Endothelial cell (in vitro differentiated cells): ENCODE results near the gene EPB41L1. TPM values are rescaled to one million over a fixed set of nuclear protein-coding genes. Genes with fewer than 3 reads are reported as not detected.
"Not testable (repeated sequence)": the region's sequence is repeated elsewhere in the genome, so short reads cannot be mapped to it uniquely, and the experiment has no call there.

Experiments
- DNase-seq: peaks from one replicate; pipeline ENCODE4 v3.0.0; 2021; ENCODE audit warnings: low spot score
- H3K27ac Mint-ChIP-seq: one replicate; pipeline ENCODE4 v1.8.0; 2021; ENCODE audit warnings: mixed read lengths, inconsistent platforms; ENCODE audit not compliant: unreplicated experiment
- H3K27me3 Mint-ChIP-seq: one replicate; pipeline ENCODE4 v1.8.0; 2021; ENCODE audit warnings: mild to moderate bottlenecking, moderate library complexity, mixed read lengths, inconsistent platforms; ENCODE audit not compliant: unreplicated experiment
- H3K36me3 Mint-ChIP-seq: one replicate; pipeline ENCODE4 v1.8.0; 2021; ENCODE audit warnings: mild to moderate bottlenecking, low read depth, mixed read lengths, inconsistent platforms; ENCODE audit not compliant: unreplicated experiment
- H3K4me1 Mint-ChIP-seq: one replicate; pipeline ENCODE4 v1.8.0; 2021; ENCODE audit warnings: mild to moderate bottlenecking, mixed read lengths, inconsistent platforms; ENCODE audit not compliant: unreplicated experiment
- H3K4me3 Mint-ChIP-seq: one replicate; pipeline ENCODE4 v1.8.0; 2021; ENCODE audit warnings: mild to moderate bottlenecking, mixed read lengths, inconsistent platforms; ENCODE audit not compliant: unreplicated experiment
- H3K9me3 Mint-ChIP-seq: one replicate; pipeline ENCODE4 v1.8.0; 2021; ENCODE audit warnings: mixed read lengths, inconsistent platforms; ENCODE audit not compliant: unreplicated experiment
- CTCF ChIP-seq: fragments of 200-600 bp; sonication (generic); IDR thresholded peaks from one replicate; pipeline ENCODE4 v1.5.0; 2021; ENCODE audit warnings: antibody characterized with exemption; ENCODE audit not compliant: unreplicated experiment
- total RNA-seq: library from RNA; stranded (reverse); fragmentation: NEBNext Ultra II Directional; extraction: Animal tissue kit (Norgen Biotek cat#: 25700); gene quantifications from one replicate; pipeline ENCODE4 v1.2.1, GENCODE V29; 2021; ENCODE audit not compliant: unreplicated experiment

Gene EPB41L1
- total RNA-seq, 1 donor from 2014 or later: 19.3 TPM

- Mint-ChIP-seq H3K27ac (no peak overlapping the region), H3K27me3 (no peaks in the 10 kb centered on the region), H3K9me3 (no peaks in the 10 kb centered on the region), H3K4me1 (no peaks in the 10 kb centered on the region), H3K36me3 (no peaks in the 10 kb centered on the region), H3K4me3 (no peak overlapping the region)
- TF ChIP-seq CTCF: no peak
- DNase-seq: no peak
Measured at GRCh38 chr20:36132802-36133211, 21.7 kb upstream of the EPB41L1 start.

GRCh38 chr20:36133821-36134220, 20.7 kb upstream of the EPB41L1 start:
- no peaks in the 10 kb centered on the region for H3K27me3 Mint-ChIP-seq
- no peaks in the 10 kb centered on the region for H3K36me3 Mint-ChIP-seq
- no peak for TF ChIP-seq CTCF

GRCh38 chr20:36135159-36135558, 19.4 kb upstream of the EPB41L1 start:
- Mint-ChIP-seq H3K4me3 (no peak overlapping the region), H3K36me3 (no peaks in the 10 kb centered on the region), H3K9me3 (no peaks in the 10 kb centered on the region), H3K4me1 (peaks cover 5% of the 10 kb centered on the region), H3K27me3 (no peaks in the 10 kb centered on the region), H3K27ac (no peak overlapping the region)
- TF ChIP-seq CTCF: no peak
- DNase-seq: no peak

More at GRCh38 chr20:36133821-36134220, 20.7 kb upstream of the EPB41L1 start:
- no peak for DNase-seq
- no peak overlapping the region for H3K4me3 Mint-ChIP-seq
- H3K9me3 Mint-ChIP-seq: no peaks in the 10 kb centered on the region
- no peak overlapping the region for H3K27ac Mint-ChIP-seq
- H3K4me1 Mint-ChIP-seq: peaks cover 3% of the 10 kb centered on the region

GRCh38 chr20:36135821-36136220, 18.7 kb upstream of the EPB41L1 start:
- H3K36me3 Mint-ChIP-seq: no peaks in the 10 kb centered on the region
- no peak overlapping the region for H3K4me3 Mint-ChIP-seq
- no peak for DNase-seq
- no peaks in the 10 kb centered on the region for H3K27me3 Mint-ChIP-seq
- no peak overlapping the region for H3K27ac Mint-ChIP-seq
- peaks cover 5% of the 10 kb centered on the region for H3K4me1 Mint-ChIP-seq
- H3K9me3 Mint-ChIP-seq: no peaks in the 10 kb centered on the region
- TF ChIP-seq CTCF: no peak

GRCh38 chr20:36137313-36137712, 17.2 kb upstream of the EPB41L1 start:
- not testable (repeated sequence) for H3K27ac Mint-ChIP-seq, H3K36me3 Mint-ChIP-seq, H3K4me3 Mint-ChIP-seq, H3K27me3 Mint-ChIP-seq, DNase-seq, H3K9me3 Mint-ChIP-seq, H3K4me1 Mint-ChIP-seq

GRCh38 chr20:36141310-36141709, 13.2 kb upstream of the EPB41L1 start:
- no peaks in the 10 kb centered on the region for H3K36me3 Mint-ChIP-seq
- no peak overlapping the region for H3K4me3 Mint-ChIP-seq
- no peak for DNase-seq
- no peak overlapping the region for H3K27ac Mint-ChIP-seq
- H3K27me3 Mint-ChIP-seq: peaks cover 1% of the 10 kb centered on the region
- peaks cover 25% of the 10 kb centered on the region for H3K4me1 Mint-ChIP-seq
- no peak for TF ChIP-seq CTCF
- no peaks in the 10 kb centered on the region for H3K9me3 Mint-ChIP-seq
